ENCODE results near the gene CFAP53. TPM values are rescaled to one million over a fixed set of nuclear protein-coding genes. Genes with fewer than 3 reads are reported as not detected.

The CFAP53 gene, protein sequence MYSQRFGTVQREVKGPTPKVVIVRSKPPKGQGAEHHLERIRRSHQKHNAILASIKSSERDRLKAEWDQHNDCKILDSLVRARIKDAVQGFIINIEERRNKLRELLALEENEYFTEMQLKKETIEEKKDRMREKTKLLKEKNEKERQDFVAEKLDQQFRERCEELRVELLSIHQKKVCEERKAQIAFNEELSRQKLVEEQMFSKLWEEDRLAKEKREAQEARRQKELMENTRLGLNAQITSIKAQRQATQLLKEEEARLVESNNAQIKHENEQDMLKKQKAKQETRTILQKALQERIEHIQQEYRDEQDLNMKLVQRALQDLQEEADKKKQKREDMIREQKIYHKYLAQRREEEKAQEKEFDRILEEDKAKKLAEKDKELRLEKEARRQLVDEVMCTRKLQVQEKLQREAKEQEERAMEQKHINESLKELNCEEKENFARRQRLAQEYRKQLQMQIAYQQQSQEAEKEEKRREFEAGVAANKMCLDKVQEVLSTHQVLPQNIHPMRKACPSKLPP
- 1.6 TPM in 2 replicates for polyA plus RNA-seq (2012; rRNA removed)
- 1.6 and 2.1 TPM in 2 replicates for polyA plus RNA-seq (2012; cell fraction: cytosol; rRNA removed)
- 0.94 and 1.2 TPM in 2 replicates for polyA plus RNA-seq (2012; cell fraction: nucleus; rRNA removed)

- CTCF ChIA-PET = interaction anchor here (1.1 to 1.6 kb wide), 4 partner anchors 8 to 91 kb away, joined by 3 to 6 read pairs (median 4); partner anchors contain the start of gene MBD1
- TF ChIP-seq TAF1 (IDR thresholded peaks at IDR 0.05; ENCODE audit: borderline replicate concordance, low read depth, low read length) = 0 out of 2 replicates have a peak, but pooled peaks have one; percentile 8
- TF ChIP-seq, protein P1, sequence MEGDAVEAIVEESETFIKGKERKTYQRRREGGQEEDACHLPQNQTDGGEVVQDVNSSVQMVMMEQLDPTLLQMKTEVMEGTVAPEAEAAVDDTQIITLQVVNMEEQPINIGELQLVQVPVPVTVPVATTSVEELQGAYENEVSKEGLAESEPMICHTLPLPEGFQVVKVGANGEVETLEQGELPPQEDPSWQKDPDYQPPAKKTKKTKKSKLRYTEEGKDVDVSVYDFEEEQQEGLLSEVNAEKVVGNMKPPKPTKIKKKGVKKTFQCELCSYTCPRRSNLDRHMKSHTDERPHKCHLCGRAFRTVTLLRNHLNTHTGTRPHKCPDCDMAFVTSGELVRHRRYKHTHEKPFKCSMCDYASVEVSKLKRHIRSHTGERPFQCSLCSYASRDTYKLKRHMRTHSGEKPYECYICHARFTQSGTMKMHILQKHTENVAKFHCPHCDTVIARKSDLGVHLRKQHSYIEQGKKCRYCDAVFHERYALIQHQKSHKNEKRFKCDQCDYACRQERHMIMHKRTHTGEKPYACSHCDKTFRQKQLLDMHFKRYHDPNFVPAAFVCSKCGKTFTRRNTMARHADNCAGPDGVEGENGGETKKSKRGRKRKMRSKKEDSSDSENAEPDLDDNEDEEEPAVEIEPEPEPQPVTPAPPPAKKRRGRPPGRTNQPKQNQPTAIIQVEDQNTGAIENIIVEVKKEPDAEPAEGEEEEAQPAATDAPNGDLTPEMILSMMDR (IDR thresholded peaks at IDR 0.05) = no peak
- no peak for TF ChIP-seq RAD21 (IDR thresholded peaks at IDR 0.05; ENCODE audit: low read length)
- no peak for TF ChIP-seq EZH2phosphoT487 (IDR thresholded peaks at IDR 0.05; ENCODE audit: borderline replicate concordance, low read depth)
- TF ChIP-seq, protein P2, sequence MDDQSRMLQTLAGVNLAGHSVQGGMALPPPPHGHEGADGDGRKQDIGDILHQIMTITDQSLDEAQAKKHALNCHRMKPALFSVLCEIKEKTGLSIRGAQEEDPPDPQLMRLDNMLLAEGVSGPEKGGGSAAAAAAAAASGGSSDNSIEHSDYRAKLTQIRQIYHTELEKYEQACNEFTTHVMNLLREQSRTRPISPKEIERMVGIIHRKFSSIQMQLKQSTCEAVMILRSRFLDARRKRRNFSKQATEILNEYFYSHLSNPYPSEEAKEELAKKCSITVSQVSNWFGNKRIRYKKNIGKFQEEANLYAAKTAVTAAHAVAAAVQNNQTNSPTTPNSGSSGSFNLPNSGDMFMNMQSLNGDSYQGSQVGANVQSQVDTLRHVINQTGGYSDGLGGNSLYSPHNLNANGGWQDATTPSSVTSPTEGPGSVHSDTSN (IDR thresholded peaks at IDR 0.05) = no peak
- TF ChIP-seq MEF2A (IDR thresholded peaks at IDR 0.05; ENCODE audit: borderline replicate concordance, low read depth) = no peak
- no peak for TF ChIP-seq FOXM1 (IDR thresholded peaks at IDR 0.05; ENCODE audit: low read depth)
- peak; percentile 87 for TF ChIP-seq ELF1 (IDR thresholded peaks at IDR 0.05)
- TF ChIP-seq IRF3 (IDR thresholded peaks at IDR 0.05; ENCODE audit: low read depth, low read length) = no peak
- TF ChIP-seq, protein P3, sequence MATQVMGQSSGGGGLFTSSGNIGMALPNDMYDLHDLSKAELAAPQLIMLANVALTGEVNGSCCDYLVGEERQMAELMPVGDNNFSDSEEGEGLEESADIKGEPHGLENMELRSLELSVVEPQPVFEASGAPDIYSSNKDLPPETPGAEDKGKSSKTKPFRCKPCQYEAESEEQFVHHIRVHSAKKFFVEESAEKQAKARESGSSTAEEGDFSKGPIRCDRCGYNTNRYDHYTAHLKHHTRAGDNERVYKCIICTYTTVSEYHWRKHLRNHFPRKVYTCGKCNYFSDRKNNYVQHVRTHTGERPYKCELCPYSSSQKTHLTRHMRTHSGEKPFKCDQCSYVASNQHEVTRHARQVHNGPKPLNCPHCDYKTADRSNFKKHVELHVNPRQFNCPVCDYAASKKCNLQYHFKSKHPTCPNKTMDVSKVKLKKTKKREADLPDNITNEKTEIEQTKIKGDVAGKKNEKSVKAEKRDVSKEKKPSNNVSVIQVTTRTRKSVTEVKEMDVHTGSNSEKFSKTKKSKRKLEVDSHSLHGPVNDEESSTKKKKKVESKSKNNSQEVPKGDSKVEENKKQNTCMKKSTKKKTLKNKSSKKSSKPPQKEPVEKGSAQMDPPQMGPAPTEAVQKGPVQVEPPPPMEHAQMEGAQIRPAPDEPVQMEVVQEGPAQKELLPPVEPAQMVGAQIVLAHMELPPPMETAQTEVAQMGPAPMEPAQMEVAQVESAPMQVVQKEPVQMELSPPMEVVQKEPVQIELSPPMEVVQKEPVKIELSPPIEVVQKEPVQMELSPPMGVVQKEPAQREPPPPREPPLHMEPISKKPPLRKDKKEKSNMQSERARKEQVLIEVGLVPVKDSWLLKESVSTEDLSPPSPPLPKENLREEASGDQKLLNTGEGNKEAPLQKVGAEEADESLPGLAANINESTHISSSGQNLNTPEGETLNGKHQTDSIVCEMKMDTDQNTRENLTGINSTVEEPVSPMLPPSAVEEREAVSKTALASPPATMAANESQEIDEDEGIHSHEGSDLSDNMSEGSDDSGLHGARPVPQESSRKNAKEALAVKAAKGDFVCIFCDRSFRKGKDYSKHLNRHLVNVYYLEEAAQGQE (IDR thresholded peaks at IDR 0.05; ENCODE audit: low read depth, low read length) = no peak
- TF ChIP-seq EP300 (IDR thresholded peaks at IDR 0.05; ENCODE audit: borderline replicate concordance in 1 of 2, low read depth in 1 of 2, low read length in 1 of 2) = no peak
- TF ChIP-seq TEAD4 (IDR thresholded peaks at IDR 0.05; ENCODE audit: borderline replicate concordance, insufficient read depth) = no peak
- TF ChIP-seq FOSL2 (IDR thresholded peaks at IDR 0.05; ENCODE audit: borderline replicate concordance, low read depth) = no peak
- TF ChIP-seq NRF1 (IDR thresholded peaks at IDR 0.05; ENCODE audit: low read depth, low read length) = peak; percentile 83
- no peak for TF ChIP-seq USF2 (IDR thresholded peaks at IDR 0.05; ENCODE audit: borderline replicate concordance, low read depth, low read length)
- no peak for TF ChIP-seq NFIC (IDR thresholded peaks at IDR 0.05; ENCODE audit: borderline replicate concordance)
- TF ChIP-seq SMC3 (IDR thresholded peaks at IDR 0.05; ENCODE audit: low read depth, low read length) = no peak
- peak; percentile 67; the same call in 1 of the 2 replicates for TF ChIP-seq YY1 (IDR thresholded peaks at IDR 0.05; ENCODE audit: low read depth)
- TF ChIP-seq, protein P4, sequence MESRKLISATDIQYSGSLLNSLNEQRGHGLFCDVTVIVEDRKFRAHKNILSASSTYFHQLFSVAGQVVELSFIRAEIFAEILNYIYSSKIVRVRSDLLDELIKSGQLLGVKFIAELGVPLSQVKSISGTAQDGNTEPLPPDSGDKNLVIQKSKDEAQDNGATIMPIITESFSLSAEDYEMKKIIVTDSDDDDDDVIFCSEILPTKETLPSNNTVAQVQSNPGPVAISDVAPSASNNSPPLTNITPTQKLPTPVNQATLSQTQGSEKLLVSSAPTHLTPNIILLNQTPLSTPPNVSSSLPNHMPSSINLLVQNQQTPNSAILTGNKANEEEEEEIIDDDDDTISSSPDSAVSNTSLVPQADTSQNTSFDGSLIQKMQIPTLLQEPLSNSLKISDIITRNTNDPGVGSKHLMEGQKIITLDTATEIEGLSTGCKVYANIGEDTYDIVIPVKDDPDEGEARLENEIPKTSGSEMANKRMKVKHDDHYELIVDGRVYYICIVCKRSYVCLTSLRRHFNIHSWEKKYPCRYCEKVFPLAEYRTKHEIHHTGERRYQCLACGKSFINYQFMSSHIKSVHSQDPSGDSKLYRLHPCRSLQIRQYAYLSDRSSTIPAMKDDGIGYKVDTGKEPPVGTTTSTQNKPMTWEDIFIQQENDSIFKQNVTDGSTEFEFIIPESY (IDR thresholded peaks at IDR 0.05; ENCODE audit: borderline replicate concordance, low read depth) = peak; percentile 95
Observed at GRCh38 chr18:50266248-50266704, at the start of gene CFAP53. Gene CFAP53 (minus strand): TSS chr18:50266495. CDS start chr18:50266404, 91 bp downstream.

More at GRCh38 chr18:50266248-50266704, at the start of gene CFAP53:
- Histone ChIP-seq H3K27ac (ENCODE audit: low read depth in 2 of 2, low read length in 1 of 2) (peak within 1 kb of the TSS; percentile 63 to 74; a peak in 3 of 4 replicates), H3F3A (replicated peaks; ENCODE audit: insufficient read depth) (peaks cover 27% of the 10 kb centered on the region), H3K9me3 (no peaks in the 10 kb centered on the region), H3K9ac (peak within 1 kb of the TSS; percentile 72), H3K27me3 (ENCODE audit: insufficient read depth) (no peaks in the 10 kb centered on the region), H3K9me2 (no peaks in the 10 kb centered on the region), H3K79me2 (ENCODE audit: insufficient read depth) (no peaks in the 10 kb centered on the region), H2AFZ (ENCODE audit: low read depth) (peak within 1 kb of the TSS; percentile 86), H3K36me3 (replicated peaks in 1 of 2; ENCODE audit: control insufficient read depth in 1 of 2, insufficient read depth in 2 of 2, low read length in 1 of 2) (peaks cover 13 to 40% of the 10 kb centered on the region in 2 experiments), H3K4me1 (ENCODE audit: control insufficient read depth in 1 of 2, insufficient read depth in 2 of 2, low read depth in 1 of 2, low read length in 1 of 2) (peaks cover 0 to 6% of the 10 kb centered on the region in 2 experiments; a peak in 1 of 4 replicates), H3K4me2 (peak within 1 kb of the TSS; percentile 85), H3K4me3 (ENCODE audit: low read depth in 2 of 2, low read length in 1 of 2) (peak within 1 kb of the TSS; percentile 62 to 75), H4K20me1 (ENCODE audit: insufficient read depth) (no peaks in the 10 kb centered on the region)
- 3% methylated on average over 5 of the region's 37 CpGs for WGBS (ENCODE audit: low lambda C conversion rate)
- POLR2A ChIA-PET = interaction anchor here (0.6 to 2.3 kb wide), 6 partner anchors 12 to 445 kb away, joined by 3 to 11 read pairs (median 4); partner anchors contain the start of gene MBD1
- peak; percentile 99 for DNase-seq
